ENCODE measurements around the gene MARVELD1.
A peak's percentile ranks its signal among the peaks of the same experiment; 100 is the strongest.
"Not testable (repeated sequence)": the region's sequence is repeated elsewhere in the genome, so short reads cannot be mapped to it uniquely, and the experiment has no call there.

MARVELD1 gene

GRCh38 chr10:97713339-97713825 lies at the start of gene MARVELD1:
MARVELD1 (plus strand) TSS chr10:97713730; CDS start chr10:97713877, 147 bp downstream.
- DNase-seq = no peak

GRCh38 chr10:97664282-97664850 lies 49.2 kb upstream of the MARVELD1 start:
- DNase-seq = no peak

- no peak for DNase-seq
These were observed 46.5 kb upstream of the MARVELD1 start for GRCh38 chr10:97666992-97667391.

GRCh38 chr10:97667463-97667862 lies 46.1 kb upstream of the MARVELD1 start:
- no peak for DNase-seq

GRCh38 chr10:97669571-97669970 lies 44.0 kb upstream of the MARVELD1 start:
- no peak for DNase-seq

GRCh38 chr10:97673736-97674525 lies 39.6 kb upstream of the MARVELD1 start:
- DNase-seq = peak in 1 of 2 donors; percentile 17

- no peak for DNase-seq
These were observed 38.3 kb upstream of the MARVELD1 start for GRCh38 chr10:97675222-97675621.

- peak; percentile 31 to 33 for DNase-seq
These were observed 36.6 kb upstream of the MARVELD1 start for GRCh38 chr10:97676770-97677581.

GRCh38 chr10:97679594-97679993 lies 33.9 kb upstream of the MARVELD1 start:
- no peak for DNase-seq

GRCh38 chr10:97682042-97682441 lies 31.5 kb upstream of the MARVELD1 start:
- no peak for DNase-seq

- DNase-seq = peak; percentile 68 to 76
These were observed 29.8 kb upstream of the MARVELD1 start for GRCh38 chr10:97683556-97684367.

- DNase-seq = not testable (repeated sequence)
These were observed 29.2 kb upstream of the MARVELD1 start for GRCh38 chr10:97684368-97684713.

- DNase-seq = peak; percentile 16 to 31
These were observed 28.6 kb upstream of the MARVELD1 start for GRCh38 chr10:97684866-97685394.

- DNase-seq = peak; percentile 54 to 58
These were observed 28.1 kb upstream of the MARVELD1 start for GRCh38 chr10:97685395-97685958.

GRCh38 chr10:97686301-97686961 lies 27.1 kb upstream of the MARVELD1 start:
- peak in 1 of 2 donors; percentile 14 for DNase-seq

GRCh38 chr10:97686962-97687784 lies 26.4 kb upstream of the MARVELD1 start, which contains the start of gene AVPI1:
AVPI1 (minus strand) TSS chr10:97687241; CDS start chr10:97679905, 7,336 bp downstream.
- peak; percentile 97 to 98 for DNase-seq

- peak; percentile 70 to 95 for DNase-seq
These were observed 25.4 kb upstream of the MARVELD1 start for GRCh38 chr10:97687785-97688781.

GRCh38 chr10:97689559-97690020 lies 23.9 kb upstream of the MARVELD1 start:
- DNase-seq = peak; percentile 95 to 100

GRCh38 chr10:97690133-97690532 lies 23.4 kb upstream of the MARVELD1 start:
- peak; percentile 50 to 55 for DNase-seq
